Activated CD4-positive, alpha-beta T cell treated with anti-CD3 and anti-CD28 coated beads, Interleukin-2, amount 50 U/mL, for 48 hours (primary cell): Measurements from ENCODE around the gene MAP2K1.
"Not testable (repeated sequence)": the region's sequence is repeated elsewhere in the genome, so short reads cannot be mapped to it uniquely, and the experiment has no call there.

Experiments
- DNase-seq, 2 experiments: peaks; one replicate each; pipeline ENCODE4 v3.0.0-alpha.2; 2020

Gene MAP2K1

DNA sequence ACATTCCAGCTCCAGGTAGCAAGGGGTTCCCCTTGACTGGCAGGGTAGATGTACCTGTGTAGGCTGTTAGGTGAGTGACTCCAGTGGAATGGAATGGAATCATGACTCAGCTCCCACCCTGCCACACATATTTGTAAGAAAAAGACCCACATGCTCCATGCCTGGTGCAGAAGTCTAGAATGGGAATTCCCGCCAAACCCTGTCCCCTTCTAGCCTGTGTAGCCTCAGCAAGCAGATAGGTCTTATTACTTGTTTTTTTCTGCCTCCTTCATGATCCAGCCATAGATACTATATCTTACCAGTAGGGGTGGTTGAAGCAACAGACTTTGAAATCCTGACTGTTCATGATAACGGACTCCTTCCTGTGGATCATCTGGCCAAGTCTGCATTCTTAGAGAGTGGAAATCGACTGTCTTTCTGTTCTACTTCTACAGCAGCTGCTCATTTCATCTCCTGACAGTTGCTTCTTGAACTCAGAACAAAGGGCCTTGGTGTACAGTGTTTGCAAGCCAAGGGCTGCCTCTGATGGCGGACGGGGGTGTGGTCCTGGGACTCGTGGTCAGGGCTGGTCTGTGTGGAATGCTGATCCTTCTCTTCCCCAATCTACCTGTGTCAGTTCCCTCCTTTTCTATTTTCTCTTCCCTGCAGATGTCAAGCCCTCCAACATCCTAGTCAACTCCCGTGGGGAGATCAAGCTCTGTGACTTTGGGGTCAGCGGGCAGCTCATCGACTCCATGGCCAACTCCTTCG, 94.6 kb downstream of the MAP2K1 start:
- no peak for DNase-seq

DNA sequence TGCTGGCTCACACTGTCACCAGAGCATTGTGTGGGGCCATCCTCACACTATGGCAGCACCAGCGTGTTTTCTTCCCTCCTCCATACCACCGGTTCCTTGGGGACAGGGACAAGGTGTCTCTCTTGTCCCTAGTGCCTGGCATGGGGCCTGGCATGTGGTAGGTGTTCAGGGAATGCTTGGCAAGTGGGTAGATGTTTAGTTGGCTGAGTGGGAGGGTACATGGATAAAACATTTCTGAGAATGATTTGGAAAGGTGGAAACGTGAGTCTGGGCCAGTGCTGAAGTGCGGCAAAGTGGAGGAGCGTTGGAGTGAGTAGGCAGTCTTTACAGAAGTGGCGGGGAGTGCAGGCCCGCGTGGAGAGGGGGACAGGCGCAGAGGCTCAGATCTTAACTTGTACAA, 95.8 kb downstream of the MAP2K1 start:
- DNase-seq = no peak

DNA sequence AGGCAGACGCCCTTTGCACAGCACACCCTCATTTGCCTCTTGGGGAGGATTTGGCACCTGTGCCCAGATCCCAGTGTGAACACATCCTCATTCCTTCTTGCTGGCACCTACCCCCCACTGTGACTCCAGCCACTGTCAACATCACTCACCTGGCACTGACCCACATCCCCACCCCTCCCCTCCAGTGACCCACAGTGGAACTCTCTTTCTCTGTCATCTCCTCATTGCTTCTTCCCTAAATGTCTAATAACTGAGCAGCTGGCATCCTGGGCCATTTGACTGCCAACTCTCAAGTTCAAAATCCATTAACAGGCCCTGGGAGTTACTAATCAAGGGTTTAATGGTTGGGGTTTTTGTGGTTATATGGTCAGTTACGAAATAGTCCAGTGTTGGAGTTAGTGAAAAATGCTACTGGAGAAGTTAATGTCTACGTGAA, 96.4 kb downstream of the MAP2K1 start:
- DNase-seq = no peak

DNA sequence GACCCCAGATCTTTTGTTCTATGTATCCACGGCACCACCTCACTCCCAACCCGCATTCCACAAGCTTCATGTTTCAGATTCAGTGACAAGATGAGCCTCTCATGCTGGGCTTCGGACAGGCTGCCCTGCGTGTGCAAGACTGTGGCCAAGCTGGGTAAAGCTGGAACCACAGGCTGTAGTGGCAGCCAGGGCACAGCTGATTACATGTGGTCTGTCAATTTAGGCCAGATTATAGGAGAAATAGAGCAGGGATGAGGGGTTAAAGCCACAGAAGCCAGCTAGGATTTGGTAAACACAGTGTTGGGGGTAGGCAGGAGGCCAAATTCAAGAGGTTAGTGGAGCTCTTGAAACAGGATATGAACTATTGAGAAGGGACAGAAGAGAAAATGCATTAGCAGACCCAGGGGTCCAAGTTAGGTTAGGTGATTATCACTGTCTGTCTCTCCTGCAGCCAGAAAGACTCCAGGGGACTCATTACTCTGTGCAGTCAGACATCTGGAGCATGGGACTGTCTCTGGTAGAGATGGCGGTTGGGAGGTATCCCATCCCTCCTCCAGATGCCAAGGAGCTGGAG, 97.9 kb downstream of the MAP2K1 start:
- DNase-seq = no peak

DNA sequence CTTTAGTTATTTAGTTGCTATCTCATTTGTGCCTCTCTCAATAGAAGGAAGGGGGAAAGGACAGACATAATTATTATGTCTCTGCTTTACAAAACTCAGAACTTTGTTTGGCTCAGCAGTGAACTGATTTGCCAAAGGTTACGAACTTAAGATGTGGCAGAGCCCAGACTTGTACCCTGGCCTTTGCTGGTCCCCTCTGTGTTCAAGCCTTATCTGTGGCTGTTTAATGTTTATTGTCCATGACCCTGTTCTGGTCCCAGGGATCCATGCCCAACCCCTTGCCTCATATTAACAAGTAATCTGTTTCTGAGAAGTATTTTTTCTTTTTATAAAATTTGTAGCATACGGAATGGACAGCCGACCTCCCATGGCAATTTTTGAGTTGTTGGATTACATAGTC, 100.2 kb downstream of the MAP2K1 start:
- DNase-seq = no peak

DNA sequence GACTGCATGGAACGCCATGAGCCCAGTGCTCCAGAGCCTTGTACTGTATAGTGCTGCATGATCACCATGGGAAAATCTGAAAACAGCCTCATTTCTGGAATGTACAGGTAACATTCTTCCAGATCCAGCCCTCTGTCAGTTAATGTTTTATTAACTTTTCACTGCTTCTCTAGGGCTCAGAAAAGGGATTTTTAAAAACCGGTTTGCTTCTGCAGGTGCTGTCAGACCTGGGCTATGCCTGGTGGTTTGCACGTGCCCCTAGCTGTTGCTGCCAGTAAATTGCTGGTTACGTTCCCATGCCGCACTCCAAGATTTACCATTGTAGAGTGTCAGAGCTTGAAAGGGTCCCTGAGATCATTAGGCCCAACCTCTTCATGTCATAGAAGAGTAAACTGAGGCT, 101.8 kb downstream of the MAP2K1 start:
- no peak for DNase-seq

DNA sequence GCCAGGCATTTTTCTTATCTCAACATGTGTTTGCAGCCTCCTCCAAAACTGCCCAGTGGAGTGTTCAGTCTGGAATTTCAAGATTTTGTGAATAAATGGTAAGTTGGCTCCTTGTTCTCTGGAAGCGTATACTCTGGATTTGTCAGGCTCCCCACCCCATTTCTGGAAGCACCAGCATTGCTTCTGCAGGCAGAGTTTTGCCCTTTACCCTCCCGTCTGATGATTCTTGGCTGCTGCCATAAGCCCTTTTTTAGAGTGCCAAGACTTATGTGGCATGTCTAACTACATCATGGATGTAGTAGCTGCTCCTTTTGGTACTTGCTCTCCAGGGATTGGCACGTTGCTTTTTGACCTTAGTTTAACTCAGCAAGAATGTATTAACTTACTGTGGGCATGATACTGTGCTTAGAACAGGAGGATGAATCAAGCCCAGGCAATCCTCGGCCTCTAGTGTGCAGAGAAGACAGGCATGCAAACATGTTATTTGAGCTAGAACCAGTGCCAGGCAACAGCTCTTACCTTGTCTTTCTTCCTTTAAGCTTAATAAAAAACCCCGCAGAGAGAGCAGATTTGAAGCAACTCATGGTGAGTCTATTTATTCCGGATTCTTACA, 102.6 kb downstream of the MAP2K1 start:
- DNase-seq = no peak

DNA sequence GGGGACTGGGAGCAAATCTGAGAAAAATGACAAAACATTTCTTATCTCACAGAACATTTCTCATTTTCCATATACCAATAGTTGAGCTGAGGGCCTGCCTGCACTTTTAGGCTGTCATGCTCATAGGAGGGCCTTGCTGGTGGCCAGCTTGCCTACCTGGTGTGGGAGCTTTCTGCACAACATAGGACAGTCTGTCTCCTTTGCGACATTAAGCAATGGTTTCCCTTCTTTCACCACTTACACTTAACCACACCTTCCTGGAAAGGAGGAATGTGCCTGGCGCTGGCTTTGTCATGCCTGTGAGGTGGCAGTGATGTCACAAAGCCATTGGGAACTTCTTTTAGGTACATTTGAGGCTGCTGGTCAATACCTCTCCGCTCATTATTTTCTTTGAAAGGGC, 105.1 kb downstream of the MAP2K1 start:
- no peak for DNase-seq

DNA sequence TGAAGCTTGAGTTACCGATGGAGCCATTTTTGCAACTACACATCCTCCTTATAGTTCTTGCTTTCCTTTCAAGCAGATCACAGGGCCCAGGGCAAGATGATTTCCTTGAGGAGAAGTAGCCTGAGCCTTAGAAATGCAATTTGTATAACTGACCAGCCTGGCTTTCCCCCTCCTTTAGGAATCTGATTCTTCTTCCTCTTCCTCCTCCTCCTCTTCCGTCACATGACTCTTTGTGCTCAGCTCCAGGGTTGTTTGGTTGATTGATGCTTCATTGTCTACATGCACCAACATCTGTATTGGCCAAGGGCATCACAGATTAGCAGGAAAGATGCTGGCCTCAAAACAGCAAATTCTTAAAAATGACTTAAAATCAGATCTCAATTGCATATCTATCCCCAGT, 107.5 kb downstream of the MAP2K1 start:
- no peak for DNase-seq

DNA sequence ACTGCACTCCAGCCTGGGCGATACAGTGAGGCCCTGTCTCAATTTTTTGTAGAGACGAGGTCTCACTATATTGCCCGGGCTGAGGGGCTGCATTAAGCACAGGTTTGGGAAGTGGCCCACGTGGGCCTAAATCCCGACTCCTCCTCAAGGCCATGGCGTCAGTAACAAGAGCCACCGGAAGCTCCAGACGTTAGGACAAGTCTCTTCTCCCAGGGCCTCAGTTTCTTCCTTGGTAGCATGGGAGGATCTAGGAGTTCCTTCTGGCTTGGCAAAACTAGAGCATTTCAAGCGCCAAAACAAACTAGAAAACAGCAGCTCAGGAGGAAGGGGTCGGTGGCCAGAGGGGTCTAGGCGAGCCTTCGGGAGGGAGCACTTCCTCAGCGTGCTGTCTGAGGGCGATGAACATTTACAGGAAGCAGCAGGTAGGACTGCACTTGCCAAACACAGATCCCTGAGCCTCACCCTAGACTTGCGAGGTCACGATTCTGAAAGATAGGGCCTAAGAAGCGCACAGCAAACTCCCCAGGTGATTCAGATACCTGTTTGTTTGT, 110.3 kb downstream of the MAP2K1 start:
- peak; percentile 43 to 45 for DNase-seq

DNA sequence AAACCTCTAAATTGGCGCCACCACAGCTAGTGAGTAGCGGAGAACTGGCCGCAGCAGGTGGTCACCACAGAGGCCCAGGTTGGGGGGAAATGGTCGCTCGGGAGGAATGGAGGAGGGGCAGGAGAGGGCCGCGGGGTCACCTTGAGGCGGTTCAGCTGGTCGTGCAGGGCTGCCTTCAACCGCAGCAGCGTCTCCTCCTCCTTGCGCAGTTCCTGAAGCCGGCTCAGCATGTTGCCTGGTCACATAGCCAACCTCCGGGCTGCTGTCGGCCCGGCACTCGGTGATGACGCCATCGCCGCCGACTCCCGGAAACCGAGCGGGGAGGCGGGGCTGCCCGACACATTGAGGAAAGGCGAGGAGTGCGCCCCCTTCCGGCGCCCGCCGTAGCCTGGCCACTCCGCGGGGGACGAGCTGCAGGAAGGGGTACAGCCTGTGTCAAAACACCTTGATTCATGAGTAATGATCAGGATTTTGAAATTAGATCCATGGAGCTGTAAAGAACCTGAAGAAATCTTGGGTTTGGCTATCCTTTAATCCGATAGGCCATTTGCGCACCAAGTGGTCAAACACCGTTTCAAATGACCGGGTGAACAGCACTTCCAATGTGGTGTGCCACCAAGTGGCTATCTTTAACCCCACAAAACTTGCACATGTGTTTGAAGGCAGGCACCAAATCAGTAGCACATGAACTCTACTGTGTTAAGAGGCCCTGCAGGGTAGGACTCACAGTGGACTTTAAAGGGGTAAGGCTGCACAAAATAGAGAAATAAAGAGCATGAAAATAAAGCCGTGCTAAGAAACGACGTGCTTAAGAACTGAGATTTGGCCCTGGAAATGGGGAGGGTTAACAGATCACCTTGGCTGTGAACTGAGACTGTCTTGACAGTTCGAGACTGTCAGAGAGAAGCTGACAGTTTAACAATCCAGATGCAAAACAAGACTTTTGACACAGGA, 111.1 kb downstream of the MAP2K1 start, which contains the start of gene SNAPC5:
Gene SNAPC5 (minus strand): TSS at position 261 of the 954 bp plus-strand sequence. CDS start 31 bp downstream, at position 230.
- peak; percentile 98 for DNase-seq

DNA sequence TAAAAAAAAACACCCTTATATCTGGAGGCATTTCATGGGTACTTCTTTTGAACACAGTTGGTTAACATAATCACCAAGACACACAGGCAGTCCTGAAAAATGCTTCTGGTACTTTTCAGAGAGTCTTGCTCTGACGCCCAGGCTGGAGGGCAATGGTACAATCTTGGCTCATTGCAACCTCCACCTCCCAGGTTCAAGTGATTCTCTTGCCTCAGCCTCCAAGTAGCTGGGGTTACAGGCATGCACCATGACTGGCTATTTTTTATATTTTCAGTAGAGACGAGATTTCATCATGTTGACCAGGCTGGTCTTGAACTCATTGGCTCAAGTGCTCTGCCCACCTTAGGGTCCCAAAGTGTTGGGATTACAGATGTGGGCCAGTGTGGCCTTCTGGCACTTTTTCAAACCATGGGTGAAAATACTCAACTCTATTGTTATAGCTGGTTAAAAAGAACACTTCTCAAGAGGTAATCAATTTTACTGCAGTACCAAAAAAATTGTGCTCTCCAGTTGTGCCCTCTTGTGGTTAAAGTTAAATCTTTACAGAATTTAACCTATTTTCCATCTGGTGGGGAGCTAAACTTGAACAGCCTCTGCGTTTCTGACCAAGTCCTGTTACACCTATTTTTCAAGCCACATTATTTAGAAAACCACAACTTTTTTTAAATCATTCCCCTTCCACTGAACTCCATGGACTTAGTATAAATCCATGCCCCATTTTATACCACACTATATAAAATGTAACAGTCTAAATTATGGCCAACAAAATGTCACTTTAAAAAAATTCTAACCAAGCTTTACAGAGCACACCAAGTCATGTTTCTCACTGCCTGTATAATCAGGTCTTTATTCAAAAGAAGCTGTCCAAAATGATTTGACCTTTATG, 112.0 kb downstream of the MAP2K1 start:
- DNase-seq = no peak

DNA sequence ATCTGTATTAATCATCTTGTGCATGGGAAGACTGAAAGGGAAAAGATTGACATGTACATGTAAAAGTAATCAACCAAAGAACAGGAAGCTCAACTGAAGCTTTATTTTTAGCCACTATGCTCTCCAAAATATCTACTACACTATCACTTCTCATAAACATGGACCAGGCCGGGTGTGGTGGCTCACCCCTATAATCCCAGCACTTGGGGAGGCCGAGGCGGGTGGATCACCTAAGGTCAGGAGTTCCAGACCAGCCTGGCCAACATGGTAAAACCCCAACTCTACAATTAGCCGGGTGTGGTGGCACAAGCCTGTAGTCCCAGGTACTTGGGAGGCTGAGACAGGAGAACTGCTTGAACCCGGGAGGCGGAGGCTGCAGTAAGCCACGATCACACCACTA, 113.6 kb downstream of the MAP2K1 start:
- DNase-seq = not testable (repeated sequence)

DNA sequence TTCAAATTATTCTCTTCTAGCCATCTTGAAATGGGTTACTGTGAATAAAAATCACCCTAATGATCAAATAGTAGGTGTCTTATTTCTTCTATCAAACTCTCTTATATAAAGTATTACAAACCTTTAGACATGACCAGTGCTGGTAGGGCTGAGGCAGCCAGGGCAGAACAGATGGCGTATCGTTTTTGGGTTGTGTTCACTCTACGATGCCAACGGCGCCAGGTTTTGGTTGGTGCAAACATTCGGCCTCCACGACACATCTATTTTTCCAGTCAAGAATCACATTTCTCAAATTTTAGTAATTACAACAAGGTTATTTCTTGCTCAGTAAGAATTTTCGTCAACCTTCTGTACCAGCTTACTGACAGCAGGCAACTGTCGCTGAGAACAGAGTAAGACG, 115.8 kb downstream of the MAP2K1 start:
- no peak for DNase-seq

DNA sequence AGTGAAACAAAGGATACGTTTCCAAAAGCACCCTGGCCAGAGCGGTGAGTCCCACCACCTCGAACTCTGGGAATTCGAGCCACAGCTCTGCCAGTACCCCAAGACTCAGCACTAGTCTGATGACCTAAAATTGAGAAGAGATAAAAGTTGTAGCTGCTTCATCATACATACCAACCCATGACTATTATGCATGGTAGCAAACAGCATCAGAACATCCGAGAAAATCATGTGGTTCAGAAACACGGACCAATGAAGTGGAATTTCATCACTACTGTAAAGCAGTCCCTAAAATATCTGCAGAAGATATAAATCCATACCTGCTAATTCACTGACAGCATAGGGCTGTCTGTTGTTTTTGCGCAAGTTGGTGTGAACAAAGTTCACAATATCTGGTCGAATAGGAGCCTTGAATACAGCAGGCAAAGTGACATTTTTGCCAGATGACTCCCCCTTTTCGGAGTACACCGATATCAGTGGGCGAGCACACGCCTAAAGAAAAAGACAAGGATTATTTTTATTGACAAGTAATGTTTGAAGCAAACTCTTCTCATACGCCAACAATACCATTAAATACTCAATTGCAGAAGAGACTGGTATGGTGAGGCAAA, 116.4 kb downstream of the MAP2K1 start:
- not testable (repeated sequence) for DNase-seq

DNA sequence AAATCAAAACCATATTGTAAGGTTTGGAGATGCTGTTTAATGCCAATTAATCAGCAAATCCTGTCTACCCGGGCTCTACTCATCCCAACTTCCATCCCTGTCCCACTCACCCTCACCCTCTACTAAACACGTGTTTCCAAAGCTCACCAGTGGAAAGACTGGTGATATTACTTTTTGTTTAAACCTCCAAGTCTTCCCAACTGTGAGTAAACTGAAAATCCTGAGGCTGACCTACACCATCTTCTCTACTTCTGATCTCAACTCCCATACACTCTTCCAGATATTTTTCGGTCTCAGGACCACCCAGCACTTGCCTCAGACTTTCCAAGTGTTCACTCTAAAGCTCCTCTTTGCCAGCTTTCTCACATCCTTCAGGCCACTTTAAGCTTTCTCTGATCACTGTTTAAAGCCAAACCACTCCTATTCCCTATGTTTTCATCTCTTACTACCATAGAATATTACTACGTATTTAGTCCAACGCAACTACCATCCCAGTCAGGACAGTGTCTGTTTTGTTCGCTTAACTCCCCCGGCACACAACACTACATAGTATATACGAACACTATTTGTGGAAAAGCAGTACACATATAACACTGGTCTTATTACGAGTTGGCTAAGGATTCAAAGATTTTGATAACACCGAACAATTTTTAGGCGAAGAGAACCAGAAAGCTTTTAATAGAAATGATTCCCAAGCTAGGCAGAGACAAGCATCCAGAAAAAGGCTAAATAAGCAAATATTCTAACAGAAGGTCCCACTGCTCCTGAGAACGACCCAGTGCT, 117.3 kb downstream of the MAP2K1 start:
- no peak for DNase-seq

DNA sequence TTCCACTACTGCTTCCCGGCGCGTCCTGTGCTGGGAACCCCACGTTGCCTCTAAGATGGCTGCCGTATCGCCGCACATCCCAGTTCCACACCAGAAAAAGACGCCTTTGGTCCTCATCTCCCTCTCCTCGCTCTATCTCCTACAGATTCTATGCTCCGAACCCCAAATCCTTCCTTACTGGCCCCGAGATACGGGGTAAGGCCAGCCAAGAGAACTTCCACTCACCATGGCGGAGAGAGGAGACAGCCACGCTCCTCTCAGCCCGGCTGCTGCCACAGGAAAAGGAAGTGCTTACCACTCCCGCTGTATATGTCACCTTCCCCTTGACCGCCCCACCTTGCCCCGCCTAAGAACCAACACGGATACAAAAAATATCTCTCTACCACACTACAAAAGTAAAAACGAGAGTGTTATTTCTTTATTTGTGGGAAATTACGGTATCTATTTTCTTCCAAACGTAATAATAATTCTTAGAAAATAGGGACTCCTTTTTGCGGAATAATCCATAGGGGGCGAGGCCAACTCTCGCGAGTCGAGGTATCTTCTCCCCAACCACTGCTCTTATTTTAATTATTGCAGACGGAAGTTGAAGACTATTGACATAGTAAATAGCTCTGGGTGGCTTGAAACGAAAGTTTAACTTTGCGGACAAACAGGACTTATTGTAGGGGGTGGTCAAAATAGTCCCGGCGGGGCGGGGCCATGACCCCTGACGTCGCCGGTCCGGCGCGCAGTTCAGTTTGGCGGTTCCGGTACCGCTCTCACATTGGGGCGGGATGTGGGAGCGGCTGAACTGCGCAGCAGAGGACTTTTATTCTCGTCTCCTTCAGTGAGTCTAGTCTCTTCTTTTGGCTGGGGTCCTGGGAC, 118.1 kb downstream of the MAP2K1 start, which contains the start of the genes RPL4 and ZWILCH:
Gene RPL4 (minus strand): TSS at position 293 of the 867 bp plus-strand sequence. CDS start 65 bp downstream, at position 228.
Gene ZWILCH (plus strand): TSS at position 764 of the 867 bp plus-strand sequence. CDS start 13 bp downstream, at position 777.
- DNase-seq = peak; percentile 78 to 83

DNA sequence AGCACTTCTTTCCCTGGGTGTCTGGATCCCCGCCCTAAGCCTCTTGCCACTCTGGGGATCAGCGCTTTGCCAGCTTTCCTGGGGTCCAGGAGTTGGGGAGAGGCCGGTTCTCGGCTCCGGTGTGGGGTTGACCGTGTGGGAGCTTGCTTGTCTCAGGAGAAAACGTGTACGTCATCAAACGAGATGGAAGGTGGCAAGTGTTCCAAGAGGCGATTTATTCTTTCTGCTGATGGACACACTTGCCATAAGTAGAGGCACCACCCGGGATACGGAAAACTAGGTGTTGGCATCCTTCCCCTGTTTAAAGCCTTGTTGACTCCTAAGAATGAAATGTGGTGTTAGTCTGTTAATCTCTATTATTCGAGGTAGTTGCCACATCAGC, 118.7 kb downstream of the MAP2K1 start:
- no peak for DNase-seq

DNA sequence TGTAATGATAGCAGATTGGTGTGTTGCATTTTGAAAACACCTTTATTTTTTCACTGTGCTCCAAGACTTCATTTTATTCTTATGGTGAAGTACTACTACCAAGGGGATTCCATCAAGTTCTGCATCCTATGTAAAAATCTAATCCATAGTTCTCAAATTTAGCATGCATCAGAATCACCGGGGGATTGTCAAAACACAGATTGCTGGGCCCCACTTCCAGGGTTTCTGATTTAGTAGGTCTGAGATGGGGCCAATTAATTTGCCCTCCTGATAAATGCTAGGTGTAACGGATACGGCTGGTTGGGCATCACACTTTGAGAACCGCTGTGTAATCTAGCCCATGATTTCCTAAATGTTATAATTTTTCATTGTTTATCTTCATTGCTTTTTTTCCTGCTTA, 119.1 kb downstream of the MAP2K1 start:
- no peak for DNase-seq
